Mesenchymal stem cell (in vitro differentiated cells and primary cell): ENCODE measurements around the gene ZNF57.

Source experiments
- DNase-seq: peaks from one replicate; pipeline ENCODE4 v3.0.0-alpha.2; 2013
- H2AFZ ChIP-seq: one replicate; pipeline ENCODE4 v1.6.1; 2013; ENCODE audit warnings: low read depth, mild to moderate bottlenecking, control low read depth, inconsistent platforms, low read length, moderate library complexity
- H2AK5ac ChIP-seq: 2 replicates; pipeline ENCODE4 v1.6.1; 2013; ENCODE audit warnings: low read length, moderate library complexity, mild to moderate bottlenecking, inconsistent platforms; ENCODE audit not compliant: severe bottlenecking
- H2BK120ac ChIP-seq: one replicate; pipeline ENCODE4 v1.6.1; 2013; ENCODE audit warnings: low read depth, mild to moderate bottlenecking, inconsistent platforms, low read length, moderate library complexity
- H2BK12ac ChIP-seq, 2 experiments: one replicate each; pipeline ENCODE4 v1.6.1; 2013; ENCODE audit warnings: inconsistent platforms in 2 of 2, low read length in 2 of 2, mild to moderate bottlenecking in 2 of 2, moderate library complexity in 2 of 2, control low read depth in 1 of 2
- H2BK15ac ChIP-seq: one replicate; pipeline ENCODE4 v1.6.1; 2013; ENCODE audit warnings: mild to moderate bottlenecking, low read depth, inconsistent platforms; ENCODE audit not compliant: poor library complexity, severe bottlenecking
- H2BK5ac ChIP-seq: 2 replicates; pipeline ENCODE4 v1.6.1; 2013; ENCODE audit warnings: low read depth, mild to moderate bottlenecking, low read length, control low read depth, inconsistent platforms; ENCODE audit not compliant: poor library complexity, severe bottlenecking
- H3K14ac ChIP-seq, 2 experiments: one replicate each; pipeline ENCODE4 v1.6.1; 2013; ENCODE audit warnings: inconsistent platforms in 2 of 2, low read length in 2 of 2, control low read depth in 1 of 2, mild to moderate bottlenecking in 1 of 2, moderate library complexity in 1 of 2
- H3K18ac ChIP-seq, 2 experiments: one replicate each; pipeline ENCODE4 v1.6.1; 2013; ENCODE audit warnings: inconsistent platforms in 2 of 2, low read length in 2 of 2, control low read depth in 1 of 2, low read depth in 1 of 2, mild to moderate bottlenecking in 1 of 2
- H3K23ac ChIP-seq, 2 experiments: one replicate each; pipeline ENCODE4 v1.6.1; 2013; ENCODE audit warnings: inconsistent platforms in 2 of 2, low read length in 2 of 2, mild to moderate bottlenecking in 2 of 2, moderate library complexity in 2 of 2, control low read depth in 1 of 2
- H3K27ac ChIP-seq: 2 replicates; pipeline ENCODE4 v1.5.1; 2013; ENCODE audit warnings: mild to moderate bottlenecking, moderate library complexity, low read length, control low read depth, inconsistent platforms; ENCODE audit not compliant: poor library complexity, severe bottlenecking
- H3K27me3 ChIP-seq, 2 experiments: 2 replicates each; pipeline versions ENCODE4 v1.6.1 to v1.7.0; 2013; ENCODE audit warnings: low read length in 2 of 2, mild to moderate bottlenecking in 2 of 2, moderate library complexity in 2 of 2, control low read depth in 1 of 2, inconsistent platforms in 1 of 2; ENCODE audit not compliant: control insufficient read depth in 1 of 2, insufficient read depth in 1 of 2
- H3K36me3 ChIP-seq, 2 experiments: 2 replicates each; pipeline versions ENCODE4 v1.6.1 to v1.7.0; 2013; ENCODE audit warnings: low read length in 2 of 2, control low read depth in 1 of 2, inconsistent platforms in 1 of 2, low read depth in 1 of 2, mild to moderate bottlenecking in 1 of 2; ENCODE audit not compliant: insufficient read depth in 2 of 2, control insufficient read depth in 1 of 2
- H3K4ac ChIP-seq, 2 experiments: one replicate each; pipeline ENCODE4 v1.6.1; 2013; ENCODE audit warnings: inconsistent platforms in 2 of 2, low read length in 2 of 2, mild to moderate bottlenecking in 2 of 2, moderate library complexity in 2 of 2, control low read depth in 1 of 2, low read depth in 1 of 2
- H3K4me1 ChIP-seq: 2 replicates; pipeline ENCODE4 v1.6.1; 2013; ENCODE audit warnings: low read depth, low read length, control low read depth; ENCODE audit not compliant: control insufficient read depth, insufficient read depth
- H3K4me2 ChIP-seq: 2 replicates; pipeline ENCODE4 v1.6.1; 2013; ENCODE audit warnings: low read length, mild to moderate bottlenecking, inconsistent platforms; ENCODE audit not compliant: poor library complexity, severe bottlenecking
- H3K4me3 ChIP-seq, 2 experiments: 2 replicates each; pipeline versions ENCODE4 v1.5.1 to v1.7.0; 2013; ENCODE audit warnings: low read length in 2 of 2, mild to moderate bottlenecking in 2 of 2, control low read depth in 1 of 2, low read depth in 1 of 2; ENCODE audit not compliant: insufficient read depth in 1 of 2
- H3K79me1 ChIP-seq: replicated peaks from 2 replicates; pipeline ENCODE4 v1.6.1; 2013; ENCODE audit warnings: mild to moderate bottlenecking, control low read depth, low read length, inconsistent platforms; ENCODE audit not compliant: poor library complexity, severe bottlenecking
- H3K9ac ChIP-seq: 2 replicates; pipeline ENCODE4 v1.7.0; 2013; ENCODE audit warnings: mild to moderate bottlenecking, low read length, moderate library complexity
- H3K9me3 ChIP-seq: 2 replicates; pipeline ENCODE4 v1.7.0; 2013; ENCODE audit warnings: mild to moderate bottlenecking, low read length; ENCODE audit not compliant: control insufficient read depth
- H4K8ac ChIP-seq: one replicate; pipeline ENCODE4 v1.6.1; 2013; ENCODE audit warnings: inconsistent platforms, mild to moderate bottlenecking, low read length, moderate library complexity
- H4K91ac ChIP-seq: one replicate; pipeline ENCODE4 v1.6.1; 2013; ENCODE audit warnings: mild to moderate bottlenecking, low read length, inconsistent platforms
- WGBS: methylation state at CpG from one replicate; pipeline ENCODE4 v1.1.7; 2013; ENCODE audit warnings: mixed read lengths; 5-methylcytosine and 5-hydroxymethylcytosine counted together

The ZNF57 gene

GRCh38 chr19:2950286-2951124, 49.8 kb downstream of the ZNF57 start:
- WGBS, result under 1% methylated on average over 51 of the region's 53 CpGs
- peak overlapping the region; percentile 93 for H2AFZ ChIP-seq
- DNase-seq, result peak; percentile 99

DNA sequence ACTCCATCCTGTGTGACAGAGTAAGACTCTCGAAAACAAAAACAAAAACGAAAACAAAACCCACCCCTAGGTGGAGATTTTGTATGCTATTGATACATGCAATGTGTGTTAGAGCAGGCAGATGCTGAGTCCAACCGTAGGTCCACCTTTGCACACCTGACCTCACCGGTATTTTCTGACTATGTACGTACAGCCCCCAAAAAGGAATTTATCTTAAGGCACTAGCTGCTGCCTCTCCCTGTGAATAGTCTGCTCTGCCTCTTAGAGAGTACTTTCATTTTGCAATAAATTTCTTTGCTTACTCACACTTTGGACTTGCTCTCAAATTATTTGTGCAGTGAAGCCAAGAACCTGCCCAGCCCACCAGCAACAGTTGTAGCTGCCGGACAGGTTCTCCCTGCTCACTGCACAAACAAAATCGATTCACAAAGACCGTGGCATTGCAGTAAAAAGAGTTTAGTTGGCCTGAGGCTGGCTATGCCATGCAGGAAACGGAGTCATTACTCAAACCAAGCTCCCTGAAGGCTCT, 52.3 kb downstream of the ZNF57 start:
- peaks cover 5% of the 10 kb centered on the region for H3K4me1 ChIP-seq
- H2BK12ac ChIP-seq, result no peak overlapping the region
- peak overlapping the region in 1 of 2 experiments; percentile 73 for H3K4me3 ChIP-seq
- H3K9ac ChIP-seq, result peak overlapping the region; percentile 77
- DNase-seq, result no peak
- no peak overlapping the region for H3K18ac ChIP-seq
- no peak overlapping the region for H3K4me2 ChIP-seq
- no peak overlapping the region for H2BK5ac ChIP-seq
- peaks cover 0 to under 1% of the 10 kb centered on the region in 2 experiments for H3K36me3 ChIP-seq
- no peak overlapping the region for H2BK15ac ChIP-seq
- H3K27ac ChIP-seq, result no peak overlapping the region
- 70% methylated on average over 7 of the region's 9 CpGs for WGBS
- H4K8ac ChIP-seq, result no peak overlapping the region
- no peaks in the 10 kb centered on the region for H3K9me3 ChIP-seq
- H2AFZ ChIP-seq, result no peak overlapping the region
- peaks cover 8% of the 10 kb centered on the region for H3K79me1 ChIP-seq
- H3K14ac ChIP-seq, result no peak overlapping the region
- no peak overlapping the region for H2BK120ac ChIP-seq
- H3K4ac ChIP-seq, result no peak overlapping the region
- no peak overlapping the region for H4K91ac ChIP-seq
- H2AK5ac ChIP-seq, result no peak overlapping the region
- H3K27me3 ChIP-seq, result no peaks in the 10 kb centered on the region
- no peak overlapping the region for H3K23ac ChIP-seq

More at GRCh38 chr19:2950286-2951124, 49.8 kb downstream of the ZNF57 start:
- H2BK15ac ChIP-seq, result peak overlapping the region; percentile 73
- H2BK5ac ChIP-seq, result no peak overlapping the region
- H3K36me3 ChIP-seq, result peaks cover 0 to 6% of the 10 kb centered on the region in 2 experiments
- peak overlapping the region; percentile 84 to 97 for H3K4ac ChIP-seq
- peaks cover 6% of the 10 kb centered on the region for H3K4me1 ChIP-seq
- H3K4me3 ChIP-seq, result peak overlapping the region; percentile 86 to 96
- peak overlapping the region; percentile 78 for H3K27ac ChIP-seq
- H2AK5ac ChIP-seq, result no peak overlapping the region
- H3K27me3 ChIP-seq, result no peaks in the 10 kb centered on the region
- H3K9ac ChIP-seq, result peak overlapping the region; percentile 94
- no peaks in the 10 kb centered on the region for H3K9me3 ChIP-seq
- peak overlapping the region; percentile 86 for H2BK120ac ChIP-seq
- H3K79me1 ChIP-seq, result peaks cover 8% of the 10 kb centered on the region
- peak overlapping the region in 1 of 2 experiments; percentile 87 for H3K14ac ChIP-seq
- H4K91ac ChIP-seq, result peak overlapping the region; percentile 80
- H4K8ac ChIP-seq, result peak overlapping the region; percentile 87
- peak overlapping the region in 1 of 2 experiments; percentile 95 for H3K23ac ChIP-seq
- H2BK12ac ChIP-seq, result no peak overlapping the region
- peak overlapping the region; percentile 79 for H3K4me2 ChIP-seq
- H3K18ac ChIP-seq, result peak overlapping the region; percentile 75 to 98

- H3K27me3 ChIP-seq, result peaks cover 0 to 3% of the 10 kb centered on the region in 2 experiments
- no peak overlapping the region for H2BK120ac ChIP-seq
- WGBS, result 94% methylated on average over 5 of the region's 5 CpGs
- no peak overlapping the region for H2BK5ac ChIP-seq
- no peak overlapping the region for H3K14ac ChIP-seq
- H3K4me2 ChIP-seq, result no peak overlapping the region
- H3K23ac ChIP-seq, result no peak overlapping the region
- no peak overlapping the region for H3K9ac ChIP-seq
- H2BK15ac ChIP-seq, result no peak overlapping the region
- no peak overlapping the region for H4K8ac ChIP-seq
- no peak overlapping the region for H3K4me3 ChIP-seq
- no peak overlapping the region for H3K27ac ChIP-seq
- H2AFZ ChIP-seq, result no peak overlapping the region
- no peak overlapping the region for H4K91ac ChIP-seq
- no peak overlapping the region for H3K4ac ChIP-seq
- H2BK12ac ChIP-seq, result no peak overlapping the region
- H2AK5ac ChIP-seq, result no peak overlapping the region
- no peaks in the 10 kb centered on the region for H3K79me1 ChIP-seq
- no peaks in the 10 kb centered on the region for H3K4me1 ChIP-seq
- H3K18ac ChIP-seq, result no peak overlapping the region
- no peaks in the 10 kb centered on the region for H3K9me3 ChIP-seq
- no peaks in the 10 kb centered on the region for H3K36me3 ChIP-seq
- DNase-seq, result no peak
These were observed 56.4 kb downstream of the ZNF57 start for GRCh38 chr19:2957160-2957559.

DNA sequence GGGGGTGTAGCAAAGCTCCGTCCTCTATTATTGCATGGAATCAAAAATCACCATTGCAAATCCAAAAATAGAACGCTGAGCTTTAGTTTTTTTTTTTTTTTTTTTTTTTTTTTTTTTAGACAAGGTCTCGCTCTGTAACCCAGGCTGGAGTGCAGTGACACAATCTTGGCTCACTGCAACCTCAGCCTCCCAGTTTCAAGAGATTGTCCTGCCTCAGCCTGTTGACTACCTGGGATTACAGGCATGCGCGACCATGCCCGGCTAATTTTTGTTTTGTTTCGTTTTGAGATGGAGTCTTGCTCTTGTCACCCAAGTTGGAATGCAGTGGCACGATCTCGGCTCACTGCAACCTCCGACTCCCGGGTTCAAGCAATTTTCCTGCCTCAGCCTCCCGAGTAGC, 59.4 kb downstream of the ZNF57 start:
- H3K27me3 ChIP-seq, result peaks cover 0 to 3% of the 10 kb centered on the region in 2 experiments
- H3K14ac ChIP-seq, result no peak overlapping the region
- no peak overlapping the region for H2BK5ac ChIP-seq
- H4K8ac ChIP-seq, result no peak overlapping the region
- H3K4me3 ChIP-seq, result no peak overlapping the region
- H2AK5ac ChIP-seq, result no peak overlapping the region
- H3K4me2 ChIP-seq, result no peak overlapping the region
- H3K9me3 ChIP-seq, result no peaks in the 10 kb centered on the region
- no peak overlapping the region for H4K91ac ChIP-seq
- H2BK12ac ChIP-seq, result no peak overlapping the region
- H3K9ac ChIP-seq, result no peak overlapping the region
- no peaks in the 10 kb centered on the region for H3K79me1 ChIP-seq
- H3K4ac ChIP-seq, result no peak overlapping the region
- H3K18ac ChIP-seq, result no peak overlapping the region
- no peaks in the 10 kb centered on the region for H3K36me3 ChIP-seq
- no peaks in the 10 kb centered on the region for H3K4me1 ChIP-seq
- WGBS, result 94% methylated on average over 11 of the region's 12 CpGs
- H2AFZ ChIP-seq, result no peak overlapping the region
- DNase-seq, result no peak
- no peak overlapping the region for H3K27ac ChIP-seq
- no peak overlapping the region for H3K23ac ChIP-seq
- H2BK15ac ChIP-seq, result no peak overlapping the region
- H2BK120ac ChIP-seq, result no peak overlapping the region
